HG03469 (cell line): ENCODE data around the gene SIGLECL1.
"Not testable (repeated sequence)": the region's sequence is repeated elsewhere in the genome, so short reads cannot be mapped to it uniquely, and the experiment has no call there.

Experiments
- ATAC-seq: cut with Tn5 transposase; IDR thresholded peaks from one replicate; pipeline ENCODE4 v1.9.1; 2021; ENCODE audit warnings: mild to moderate bottlenecking, moderate library complexity, moderate number of reproducible peaks; ENCODE audit not compliant: unreplicated experiment

SIGLECL1 gene

GRCh38 chr19:51250786-51251467 lies at the start of gene SIGLECL1:
SIGLECL1 (plus strand) TSS chr19:51251080; CDS start chr19:51264073, 12,993 bp downstream.
- no peak for ATAC-seq

GRCh38 chr19:51201712-51202111 lies 49.2 kb upstream of the SIGLECL1 start:
- ATAC-seq, result no peak

GRCh38 chr19:51203916-51204315 lies 47.0 kb upstream of the SIGLECL1 start:
- ATAC-seq, result no peak

DNA sequence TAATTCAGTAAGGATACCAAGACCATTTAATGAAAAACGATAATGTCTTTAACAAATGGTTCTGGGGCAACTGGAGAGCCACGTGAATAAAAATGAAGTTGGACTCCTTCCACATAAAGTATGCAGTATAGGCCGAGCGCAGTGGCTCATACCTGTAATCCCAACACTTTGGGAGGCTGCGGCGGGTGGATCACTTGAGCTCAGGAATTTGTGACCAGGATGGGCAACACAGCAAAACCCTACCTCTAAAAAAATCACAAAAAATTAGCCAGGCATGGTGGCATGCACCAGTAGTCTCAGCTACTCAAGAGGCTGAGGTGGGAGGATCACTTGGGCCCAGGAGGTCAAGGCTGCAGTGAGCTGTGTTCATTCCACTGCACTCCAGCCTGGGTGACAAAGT lies 46.6 kb upstream of the SIGLECL1 start:
- no peak for ATAC-seq

DNA sequence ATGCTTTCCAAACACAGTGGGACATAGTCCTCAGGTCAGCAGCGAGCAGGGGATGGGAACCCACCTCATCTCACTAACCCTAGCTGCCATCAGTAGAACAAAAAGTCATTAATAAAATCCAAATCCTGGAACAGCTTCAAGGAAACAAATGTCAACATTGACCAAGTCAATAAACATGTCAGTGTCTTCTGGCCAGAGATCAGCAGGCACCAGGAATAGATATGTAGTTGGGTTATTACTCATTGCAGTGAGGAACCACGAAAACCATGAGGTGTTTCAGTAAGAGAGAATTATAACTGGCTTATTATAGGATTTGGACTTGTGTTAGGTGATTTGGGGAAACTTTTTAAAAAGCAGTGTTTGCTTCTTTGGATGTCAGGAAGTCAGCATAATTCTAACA lies 43.1 kb upstream of the SIGLECL1 start:
- ATAC-seq, result no peak

- ATAC-seq, result no peak
Observed at GRCh38 chr19:51210191-51210784, 40.6 kb upstream of the SIGLECL1 start.

DNA sequence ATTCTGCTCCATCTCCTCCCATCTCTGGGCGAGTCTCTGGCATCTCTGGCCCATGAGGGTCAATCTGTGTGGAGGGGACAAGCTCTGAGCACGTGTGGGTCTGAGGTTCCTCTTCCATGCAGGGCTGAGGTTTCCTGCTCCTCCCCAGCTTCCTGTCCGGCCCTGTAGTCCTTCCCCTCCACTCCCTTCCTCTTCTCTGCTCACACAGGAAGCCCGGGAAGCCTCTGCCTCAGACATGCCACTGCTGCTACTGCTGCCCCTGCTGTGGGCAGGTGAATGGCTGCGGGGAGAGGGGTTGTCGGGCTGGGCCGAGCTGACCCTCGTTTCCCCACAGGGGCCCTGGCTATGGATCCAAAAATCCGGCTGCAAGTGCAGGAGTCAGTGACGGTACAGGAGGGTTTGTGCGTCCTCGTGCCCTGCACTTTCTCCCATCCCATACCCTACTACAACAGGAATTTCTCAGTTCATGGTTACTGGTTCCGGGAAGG lies 40.0 kb upstream of the SIGLECL1 start:
- ATAC-seq, result not testable (repeated sequence)

DNA sequence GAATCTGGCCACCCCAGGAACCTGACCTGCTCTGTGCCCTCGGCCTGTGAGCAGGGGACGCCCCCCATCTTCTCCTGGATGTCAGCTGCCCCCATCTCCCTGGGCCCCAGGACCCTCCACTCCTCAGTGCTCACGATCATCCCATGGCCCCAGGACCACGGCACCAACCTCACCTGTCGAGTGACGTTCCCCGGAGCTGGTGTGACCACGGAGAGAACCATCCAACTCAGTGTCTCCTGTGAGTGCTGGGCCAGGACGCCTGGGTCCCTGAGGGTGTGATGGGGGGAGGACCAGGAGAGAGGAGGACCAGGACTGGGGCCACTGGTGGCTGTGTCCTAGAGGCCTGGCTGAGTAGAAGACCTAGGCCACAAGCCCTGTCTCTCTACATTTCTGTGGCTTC lies 39.0 kb upstream of the SIGLECL1 start:
- ATAC-seq, result no peak

DNA sequence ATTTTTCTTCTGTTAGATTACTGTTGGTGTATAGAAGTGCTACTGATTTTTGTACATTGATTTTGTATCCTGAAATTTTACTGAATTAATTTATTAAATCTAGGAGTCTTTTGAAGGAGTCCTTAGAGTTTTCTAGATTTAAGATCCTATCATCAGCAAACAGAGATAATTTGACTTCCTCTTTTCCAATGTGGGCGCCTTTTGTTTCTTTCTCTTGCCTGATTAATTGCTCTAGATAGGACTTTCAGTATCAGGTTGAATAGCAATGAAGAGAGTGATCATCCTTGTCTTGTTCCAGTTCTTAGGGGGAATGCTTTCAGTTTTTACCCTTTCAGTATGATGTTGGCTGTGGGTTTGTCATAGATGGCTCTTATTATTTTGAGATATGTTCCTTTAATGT lies 31.6 kb upstream of the SIGLECL1 start:
- no peak for ATAC-seq

GRCh38 chr19:51219971-51220370 lies 30.9 kb upstream of the SIGLECL1 start:
- ATAC-seq, result no peak

DNA sequence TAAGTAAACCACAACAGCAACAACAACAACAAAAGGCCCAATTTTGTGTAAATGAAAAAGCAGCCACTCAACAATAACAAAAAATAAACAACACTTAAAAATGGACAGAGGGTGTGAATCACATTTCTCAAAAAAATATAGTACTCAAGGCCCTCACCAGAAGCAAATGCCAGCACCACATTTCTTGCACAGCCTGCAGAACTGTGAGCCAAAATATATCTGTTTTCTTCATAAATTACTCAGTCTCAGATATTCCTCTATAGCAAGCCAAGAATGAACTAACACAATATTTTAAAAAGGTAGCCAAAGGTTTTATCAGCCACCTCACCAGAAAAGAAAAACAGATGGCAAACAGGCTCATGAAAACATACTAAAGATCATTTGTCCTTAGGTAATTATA lies 29.9 kb upstream of the SIGLECL1 start:
- no peak for ATAC-seq

DNA sequence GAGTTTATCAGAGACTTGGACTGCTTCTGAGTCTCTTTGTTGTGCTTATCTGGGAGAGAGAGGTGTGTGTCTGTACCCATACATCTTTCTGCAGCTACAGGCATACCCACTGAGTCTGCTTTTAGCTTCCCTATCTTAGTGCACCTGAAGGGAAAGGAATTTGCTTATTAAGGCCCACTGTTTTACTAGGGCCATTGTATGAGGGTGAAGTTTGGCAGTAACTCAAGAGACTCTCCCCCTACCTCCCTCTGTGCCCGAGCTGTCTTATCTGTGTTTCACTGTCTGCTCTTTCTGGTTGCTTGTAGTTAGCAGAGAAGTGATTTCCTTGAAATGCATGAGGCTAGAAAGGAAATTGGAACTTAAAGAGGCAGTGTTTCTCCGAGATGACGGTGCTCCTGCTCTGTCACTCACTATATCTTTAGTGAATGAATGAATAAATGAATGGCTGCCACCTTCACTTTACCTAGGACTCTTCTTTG lies 26.7 kb upstream of the SIGLECL1 start:
- ATAC-seq, result no peak

GRCh38 chr19:51224898-51225393 lies 25.9 kb upstream of the SIGLECL1 start, which contains the start of gene CD33:
CD33 (plus strand) TSS chr19:51225080; CDS start chr19:51225119, 39 bp downstream.
- ATAC-seq, result not testable (repeated sequence)

GRCh38 chr19:51226067-51226466 lies 24.8 kb upstream of the SIGLECL1 start:
- no peak for ATAC-seq

- ATAC-seq, result no peak
Observed at GRCh38 chr19:51227326-51227725, 23.6 kb upstream of the SIGLECL1 start.

- ATAC-seq, result no peak
Observed at GRCh38 chr19:51227966-51228365, 22.9 kb upstream of the SIGLECL1 start.

DNA sequence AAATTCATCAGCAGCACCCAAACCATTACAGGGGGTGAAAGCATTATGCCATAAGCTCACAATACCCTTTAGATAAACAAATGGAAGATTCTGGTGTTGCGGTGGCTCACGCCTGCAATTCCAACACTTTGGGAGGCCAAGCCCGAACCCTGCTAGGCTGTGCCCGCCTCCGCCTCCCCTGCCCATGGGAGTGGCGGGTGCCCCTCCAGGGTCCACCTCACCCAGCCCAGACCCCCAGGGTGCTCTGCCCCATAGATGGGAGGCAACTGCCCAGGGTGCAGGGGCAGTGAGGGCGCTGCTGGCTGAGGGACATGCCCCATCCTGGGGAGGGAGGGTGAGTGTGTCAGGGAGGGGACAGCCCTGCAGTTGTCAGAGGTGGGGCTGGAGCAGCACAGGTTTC lies 10.0 kb upstream of the SIGLECL1 start:
- ATAC-seq, result no peak

GRCh38 chr19:51242881-51243630 lies 7.8 kb upstream of the SIGLECL1 start:
- ATAC-seq, result no peak

DNA sequence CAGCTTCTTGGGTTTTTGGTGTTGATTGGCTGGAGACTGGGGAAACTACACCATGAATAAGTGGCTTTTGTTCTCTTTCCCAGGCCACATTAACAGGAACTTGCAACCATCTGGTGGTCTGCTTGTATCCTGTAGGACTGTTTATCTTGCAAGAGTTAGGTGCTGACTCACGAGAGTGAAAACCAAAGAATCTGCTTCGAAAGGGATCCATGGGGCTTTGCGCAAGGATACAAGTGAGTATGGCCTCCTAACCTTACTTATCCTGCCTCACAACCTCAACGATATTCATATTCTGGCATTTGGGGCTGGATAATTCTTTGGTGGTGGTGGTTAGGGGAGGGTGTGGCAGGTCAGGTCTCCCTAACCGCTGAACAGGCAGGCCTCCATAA lies 4.7 kb upstream of the SIGLECL1 start:
- ATAC-seq, result no peak

- ATAC-seq, result no peak
Observed at GRCh38 chr19:51247972-51248590, 2.8 kb upstream of the SIGLECL1 start.

DNA sequence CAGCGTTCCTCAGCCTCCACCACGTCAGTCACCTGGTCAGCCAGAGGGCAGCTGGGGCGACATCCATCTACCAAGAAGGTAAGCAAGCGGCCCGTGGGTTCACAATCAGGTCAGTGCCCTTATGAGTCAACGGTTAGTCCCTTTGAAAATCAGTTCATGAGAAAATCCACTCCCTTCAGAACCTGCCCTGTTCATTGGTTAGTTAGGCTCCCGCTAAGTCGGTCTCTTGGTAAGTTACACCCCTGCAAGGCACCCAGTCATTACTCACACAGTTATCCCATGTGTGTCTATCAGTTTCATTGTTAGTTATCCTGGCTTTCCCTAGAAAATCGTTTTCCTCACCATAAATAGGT lies 564 bp downstream of the SIGLECL1 start:
- no peak for ATAC-seq
